HepG2 (cell line): ENCODE data around the gene ATP9B.

Experiments used
- ADNP ChIP-seq: sonication (generic); formaldehyde crosslinking; IDR thresholded peaks from 2 replicates; pipeline ENCODE4 v1.4.0; 2020; ENCODE audit warnings: missing genetic modification reagents
- EZH2 ChIP-seq: conservative IDR thresholded peaks from 2 replicates; pipeline ENCODE4 v1.6.1; 2012; ENCODE audit warnings: mild to moderate bottlenecking, low read depth, low read length, moderate library complexity
- GABPA ChIP-seq, 2 experiments: IDR thresholded peaks; 2 replicates each; pipeline ENCODE4 v1.6.1; 2011 to 2016; ENCODE audit warnings: low read depth in 2 of 2, low read length in 1 of 2, missing biosample characterization in 1 of 2, missing genetic modification characterization in 1 of 2
- MXI1 ChIP-seq: IDR thresholded peaks from 3 replicates; pipeline ENCODE4 v1.6.1; 2012; ENCODE audit warnings: low read depth, low read length, inconsistent platforms, borderline replicate concordance
- RORA ChIP-seq: sonication (generic); formaldehyde crosslinking; IDR thresholded peaks from 2 replicates; pipeline ENCODE4 v1.5.0; 2020; ENCODE audit warnings: mild to moderate bottlenecking, missing genetic modification reagents, moderate library complexity
- ZFP36 ChIP-seq: fragments of 150-350 bp; IDR thresholded peaks from 2 replicates; pipeline ENCODE4 v1.6.1; 2018; ENCODE audit warnings: borderline replicate concordance, low read length, low read depth; ENCODE audit not compliant: partially characterized antibody
- ZFP37 ChIP-seq: sonication (generic); formaldehyde crosslinking; IDR thresholded peaks from 2 replicates; pipeline ENCODE4 v1.4.0; 2020; ENCODE audit warnings: missing genetic modification reagents, borderline replicate concordance
- TF ChIP-seq, protein P1 (sequence below): sonication (generic); IDR thresholded peaks from 2 replicates; pipeline ENCODE4 v1.6.1; 2016; ENCODE audit warnings: low read depth, borderline replicate concordance

DNA sequence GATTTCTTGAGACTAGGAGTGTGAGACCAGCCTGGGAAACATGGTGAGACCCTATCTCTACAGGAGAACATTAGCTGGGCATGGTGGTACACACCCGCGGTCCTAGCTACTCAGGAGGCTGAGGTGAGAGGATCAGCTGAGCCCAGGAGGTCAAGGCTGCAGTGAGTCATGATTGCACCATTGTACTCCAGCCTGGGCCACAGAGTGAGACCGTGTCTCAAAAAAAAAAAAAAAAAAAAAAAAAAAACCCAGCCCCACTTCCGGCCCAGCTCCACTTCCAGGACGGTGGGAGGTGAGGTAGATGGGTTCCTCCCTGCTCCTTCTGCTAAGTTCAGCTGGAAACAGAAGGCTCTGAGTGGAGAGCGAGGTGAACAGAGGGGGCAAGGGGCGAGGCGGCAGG lies 285.2 kb downstream of the ATP9B start:
- TF ChIP-seq ADNP (CRISPR knock-in tag), result no peak
- TF ChIP-seq, protein P1, sequence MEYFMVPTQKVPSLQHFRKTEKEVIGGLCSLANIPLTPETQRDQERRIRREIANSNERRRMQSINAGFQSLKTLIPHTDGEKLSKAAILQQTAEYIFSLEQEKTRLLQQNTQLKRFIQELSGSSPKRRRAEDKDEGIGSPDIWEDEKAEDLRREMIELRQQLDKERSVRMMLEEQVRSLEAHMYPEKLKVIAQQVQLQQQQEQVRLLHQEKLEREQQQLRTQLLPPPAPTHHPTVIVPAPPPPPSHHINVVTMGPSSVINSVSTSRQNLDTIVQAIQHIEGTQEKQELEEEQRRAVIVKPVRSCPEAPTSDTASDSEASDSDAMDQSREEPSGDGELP, result no peak; the same call in 1 of the 2 replicates
- no peak for TF ChIP-seq RORA
- no peak for TF ChIP-seq GABPA (IDR thresholded peaks at IDR 0.05; ENCODE audit: low read depth, low read length)
- no peak for TF ChIP-seq GABPA (CRISPR knock-in tag; IDR thresholded peaks at IDR 0.05; ENCODE audit: low read depth)
- TF ChIP-seq MXI1, result no peak
- TF ChIP-seq ZFP36, result no peak
- no peak for TF ChIP-seq EZH2
- TF ChIP-seq ZFP37 (CRISPR knock-in tag), result no peak
